Keratinocyte (primary cell): ENCODE data around the gene CCNL2. TPM values are rescaled to one million over a fixed set of nuclear protein-coding genes. Genes with fewer than 3 reads are reported as not detected.

Source experiments
- DNase-seq: peaks from one replicate; pipeline ENCODE4 v3.0.0-alpha.2; 2011; ENCODE audit warnings: low read depth, missing footprints, low spot score
- FAIRE-seq: peaks from 2 replicates; lab custom pipeline; 2011; peaks lifted over from hg19 to GRCh38; lab: Jason Lieb, UNC
- H2AFZ ChIP-seq: 2 replicates; pipeline ENCODE4 v1.6.0; 2012; ENCODE audit warnings: low read length, control low read depth, inconsistent platforms; ENCODE audit not compliant: control insufficient read depth
- H3K27ac ChIP-seq: 2 replicates; pipeline ENCODE4 v1.5.1; 2011; ENCODE audit warnings: low read length; ENCODE audit not compliant: control insufficient read depth, insufficient read depth
- H3K27me3 ChIP-seq: 3 replicates; pipeline ENCODE4 v1.6.0; 2011; ENCODE audit warnings: low read length; ENCODE audit not compliant: control insufficient read depth, insufficient read depth; ENCODE audit errors: extremely low read depth
- H3K36me3 ChIP-seq, 2 experiments: 2 replicates in 1 of 2; 3 replicates in 1 of 2; pipeline ENCODE4 v1.5.1; 2011; ENCODE audit warnings: low read length in 2 of 2, mild to moderate bottlenecking in 1 of 2; ENCODE audit not compliant: control insufficient read depth in 2 of 2, insufficient read depth in 2 of 2; ENCODE audit errors: extremely low read depth in 1 of 2
- H3K4me1 ChIP-seq: 3 replicates; pipeline ENCODE4 v1.5.1; 2011; ENCODE audit warnings: low read length; ENCODE audit not compliant: control insufficient read depth, insufficient read depth; ENCODE audit errors: extremely low read depth
- H3K4me2 ChIP-seq: 3 replicates; pipeline ENCODE4 v1.6.0; 2011; ENCODE audit warnings: low read depth, low read length; ENCODE audit not compliant: control insufficient read depth, insufficient read depth; ENCODE audit errors: extremely low read depth
- H3K4me3 ChIP-seq, 3 experiments: fragments of 200-600 bp in 1 of 3; sonication (generic) in 1 of 3; 2 replicates in 2 of 3; 3 replicates in 1 of 3; pipeline ENCODE4 v1.5.1; 2011 to 2016; ENCODE audit warnings: low read length in 3 of 3, mild to moderate bottlenecking in 3 of 3, control low read depth in 2 of 3, inconsistent platforms in 1 of 3, low read depth in 1 of 3, mixed read lengths in 1 of 3, mixed run types in 1 of 3, moderate library complexity in 1 of 3; ENCODE audit not compliant: control insufficient read depth in 2 of 3, insufficient read depth in 2 of 3; ENCODE audit errors: extremely low read depth in 1 of 3
- H3K79me2 ChIP-seq: 2 replicates; pipeline ENCODE4 v1.6.0; 2012; ENCODE audit warnings: low read length; ENCODE audit not compliant: control insufficient read depth, insufficient read depth
- H3K9ac ChIP-seq: 3 replicates; pipeline ENCODE4 v1.6.0; 2011; ENCODE audit warnings: low read length; ENCODE audit not compliant: control insufficient read depth, insufficient read depth; ENCODE audit errors: extremely low read depth
- H3K9me1 ChIP-seq: 3 replicates; pipeline ENCODE4 v1.6.0; 2011; ENCODE audit warnings: low read length; ENCODE audit not compliant: control insufficient read depth, insufficient read depth; ENCODE audit errors: extremely low read depth
- H3K9me3 ChIP-seq: 2 replicates; pipeline ENCODE4 v1.5.1; 2012; ENCODE audit warnings: low read depth, low read length; ENCODE audit not compliant: control insufficient read depth
- H4K20me1 ChIP-seq: 3 replicates; pipeline ENCODE4 v1.6.0; 2011; ENCODE audit warnings: low read length; ENCODE audit not compliant: control insufficient read depth, insufficient read depth; ENCODE audit errors: extremely low read depth
- CTCF ChIP-seq, 3 experiments: IDR thresholded peaks in 1 of 3; conservative IDR thresholded peaks in 1 of 3; optimal IDR thresholded peaks in 1 of 3; 2 replicates in 2 of 3; 3 replicates in 1 of 3; pipeline versions ENCODE3 to v1.5.1; 2011; ENCODE audit warnings: low read length in 3 of 3, mild to moderate bottlenecking in 3 of 3, moderate library complexity in 2 of 3, control low read depth in 1 of 3, inconsistent platforms in 1 of 3; ENCODE audit not compliant: insufficient read depth in 2 of 3; ENCODE audit errors: extremely low read depth in 1 of 3
- EZH2 ChIP-seq: IDR thresholded peaks from one replicate; pipeline ENCODE4 v1.6.1; 2012; ENCODE audit warnings: inconsistent platforms, mild to moderate bottlenecking, low read length, moderate library complexity
- dilution Hi-C: fragments of 300-500 bp; cut with MboI; formaldehyde crosslinking; loops from one replicate; pipeline ENCODE4 v1.7.0; 2020; ENCODE audit warnings: low sequenced_read_pairs; ENCODE audit not compliant: extremely low pct_ligation_motif_present
- polyA plus RNA-seq, 5 experiments: library from polyadenylated mRNA; depleted of rRNA in 3 of 5; stranded (reverse) in 3 of 5; stranded (forward) in 1 of 5; unstranded in 1 of 5; fragments of >200 nt; gene quantifications; 1 replicate in 1 of 5; 2 replicates in 3 of 5; 3 replicates in 1 of 5; pipeline versions ENCODE4 v1.2.1 to v1.2.3, GENCODE V29; 2011 to 2012; ENCODE audit warnings: missing spikeins in 2 of 5, low read depth in 1 of 5, low replicate concordance in 1 of 5

Gene CCNL2
- polyA plus RNA-seq, 1 donor (not counting 4 experiments of a cell fraction or from before 2014, with no cell fraction given) = 140 TPM

DNA sequence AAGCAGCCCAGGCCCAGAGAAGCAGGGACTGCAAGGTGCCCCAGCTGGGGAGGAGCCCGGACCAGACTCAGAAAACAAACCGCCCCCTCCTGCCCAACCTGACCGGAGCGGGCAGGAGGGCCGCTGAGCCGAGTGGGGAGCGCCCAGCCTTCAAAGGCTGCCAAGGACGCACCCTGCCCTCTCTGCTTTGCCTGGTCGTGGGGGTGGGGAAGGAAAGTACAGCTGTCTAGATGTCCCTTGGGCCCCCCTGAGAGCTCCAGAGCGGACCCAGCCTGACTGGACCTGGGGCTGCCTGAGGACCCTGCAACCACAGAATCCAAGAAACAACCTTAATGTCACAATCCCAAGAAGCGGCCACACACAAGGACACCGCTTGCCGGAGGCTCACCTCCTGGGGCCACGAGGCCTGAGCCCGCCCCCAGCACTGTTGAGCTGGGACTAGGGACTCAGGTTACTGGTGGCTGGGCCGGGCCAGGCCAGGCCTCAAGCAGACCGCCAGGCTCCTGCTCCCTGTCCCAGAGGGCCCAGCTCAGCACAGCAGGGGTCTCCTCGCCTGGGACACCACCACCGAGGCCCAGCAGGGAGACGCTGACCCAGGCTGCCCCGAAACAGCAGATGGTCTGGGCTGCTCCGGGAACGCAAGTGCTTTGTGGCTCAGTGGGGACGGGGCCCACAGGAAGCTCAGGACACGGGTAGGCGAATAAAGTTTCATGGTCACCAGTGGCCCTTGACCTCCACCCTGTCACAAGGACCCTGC lies 51.3 kb downstream of the CCNL2 start:
- no peaks in the 10 kb centered on the region for H3K36me3 ChIP-seq
- no peaks in the 10 kb centered on the region for H3K9me1 ChIP-seq
- no peak for DNase-seq
- H3K4me1 ChIP-seq = peaks cover 46% of the 10 kb centered on the region
- H3K4me2 ChIP-seq = peak overlapping the region; percentile 94
- no peaks in the 10 kb centered on the region for H3K9me3 ChIP-seq
- no peak for TF ChIP-seq EZH2
- no peak for TF ChIP-seq CTCF (optimal IDR thresholded peaks at IDR 0.05 in 1 of 3, IDR thresholded peaks at IDR 0.05 in 1 of 3, conservative IDR thresholded peaks at IDR 0.05 in 1 of 3; ENCODE audit: extremely low read depth in 1 of 3, insufficient read depth in 2 of 3, low read length in 3 of 3)
- peak overlapping the region; percentile 60 for H3K27ac ChIP-seq
- H3K27me3 ChIP-seq = no peaks in the 10 kb centered on the region
- H3K79me2 ChIP-seq = peaks cover 61% of the 10 kb centered on the region
- no peak overlapping the region for H2AFZ ChIP-seq
- H3K9ac ChIP-seq = peak overlapping the region; percentile 83
- no peaks in the 10 kb centered on the region for H4K20me1 ChIP-seq
- dilution Hi-C loops = no loop called here
- no peak for FAIRE-seq
- peak overlapping the region; percentile 72 to 95 (median 85) for H3K4me3 ChIP-seq

- Histone ChIP-seq H4K20me1 (no peaks in the 10 kb centered on the region), H3K27ac (peak overlapping the region; percentile 20), H3K9me3 (no peaks in the 10 kb centered on the region), H3K9me1 (no peaks in the 10 kb centered on the region), H3K36me3 (peaks cover 0 to 1% of the 10 kb centered on the region in 2 experiments), H3K4me1 (peaks cover 46% of the 10 kb centered on the region), H3K4me3 (peak overlapping the region; percentile 72 to 95 (median 85)), H3K9ac (peak overlapping the region; percentile 83), H2AFZ (no peak overlapping the region), H3K27me3 (no peaks in the 10 kb centered on the region), H3K79me2 (peaks cover 67% of the 10 kb centered on the region), H3K4me2 (peak overlapping the region; percentile 94)
- TF ChIP-seq CTCF (optimal IDR thresholded peaks at IDR 0.05 in 1 of 3, IDR thresholded peaks at IDR 0.05 in 1 of 3, conservative IDR thresholded peaks at IDR 0.05 in 1 of 3; ENCODE audit: extremely low read depth in 1 of 3, insufficient read depth in 2 of 3, low read length in 3 of 3) (no peak), EZH2 (no peak)
- dilution Hi-C loops = no loop called here
- peak; percentile 29 for FAIRE-seq
- no peak for DNase-seq
Observed at GRCh38 chr1:1347026-1347595, 52.0 kb downstream of the CCNL2 start.
